IPS-20b (cell line): ENCODE results near the gene FBXO33.

ENCODE experiments used
- H3K27ac ChIP-seq: one replicate; pipeline ENCODE4 v1.5.1; 2013; ENCODE audit warnings: low read length
- H3K27me3 ChIP-seq: 2 replicates; pipeline ENCODE4 v1.6.1; 2013; ENCODE audit warnings: mild to moderate bottlenecking, low read length, inconsistent platforms; ENCODE audit not compliant: insufficient read depth
- H3K36me3 ChIP-seq: 2 replicates; pipeline ENCODE4 v1.6.1; 2013; ENCODE audit warnings: low read depth, mild to moderate bottlenecking, inconsistent platforms, low read length, moderate library complexity; ENCODE audit not compliant: insufficient read depth
- H3K4me1 ChIP-seq: 2 replicates; pipeline ENCODE4 v1.6.1; 2013; ENCODE audit warnings: mild to moderate bottlenecking, control low read depth, inconsistent platforms, low read length, moderate library complexity; ENCODE audit not compliant: insufficient read depth
- H3K4me3 ChIP-seq: 2 replicates; pipeline ENCODE4 v1.5.1; 2013; ENCODE audit warnings: mild to moderate bottlenecking, low read length, inconsistent platforms
- H3K9ac ChIP-seq: 2 replicates; pipeline ENCODE4 v1.6.1; 2013; ENCODE audit warnings: low read depth, mild to moderate bottlenecking, inconsistent platforms, low read length, moderate library complexity
- H3K9me3 ChIP-seq: 2 replicates; pipeline ENCODE4 v1.6.1; 2013; ENCODE audit warnings: mild to moderate bottlenecking, low read depth, low read length, inconsistent platforms; ENCODE audit not compliant: insufficient read depth

The FBXO33 gene

DNA sequence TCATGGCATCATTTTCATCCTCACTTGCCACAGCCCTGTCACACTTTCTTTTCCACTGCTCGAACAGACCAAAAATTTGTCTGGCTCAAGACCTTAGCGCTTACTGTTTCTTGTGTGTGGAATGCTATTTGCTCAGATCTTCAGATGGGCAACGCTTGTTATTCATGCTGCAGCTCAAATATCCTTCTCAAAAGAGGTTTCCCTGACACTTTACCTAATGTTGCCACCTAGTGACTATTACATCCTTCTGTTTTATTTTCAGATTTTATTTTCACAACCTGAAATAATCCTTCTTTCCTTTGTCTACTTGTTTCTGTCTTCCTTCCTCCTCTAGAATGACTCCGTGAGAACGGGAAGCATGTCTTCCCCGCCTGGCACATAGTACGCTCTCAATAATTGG lies 5.6 kb downstream of the FBXO33 start:
- H3K9me3 ChIP-seq: no peaks in the 10 kb centered on the region
- H3K9ac ChIP-seq: no peak overlapping the region; the same call in 1 of the 2 replicates
- no peak overlapping the region for H3K4me3 ChIP-seq
- peaks cover 11% of the 10 kb centered on the region for H3K4me1 ChIP-seq
- no peaks in the 10 kb centered on the region for H3K36me3 ChIP-seq
- H3K27ac ChIP-seq: no peak overlapping the region
- H3K27me3 ChIP-seq: no peaks in the 10 kb centered on the region

GRCh38 chr14:39425947-39426346 lies 6.3 kb downstream of the FBXO33 start:
- Histone ChIP-seq H3K4me3 (no peak overlapping the region), H3K9me3 (no peaks in the 10 kb centered on the region), H3K9ac (no peak overlapping the region; the same call in 1 of the 2 replicates), H3K4me1 (peaks cover 11% of the 10 kb centered on the region), H3K27me3 (no peaks in the 10 kb centered on the region), H3K36me3 (no peaks in the 10 kb centered on the region), H3K27ac (no peak overlapping the region)

DNA sequence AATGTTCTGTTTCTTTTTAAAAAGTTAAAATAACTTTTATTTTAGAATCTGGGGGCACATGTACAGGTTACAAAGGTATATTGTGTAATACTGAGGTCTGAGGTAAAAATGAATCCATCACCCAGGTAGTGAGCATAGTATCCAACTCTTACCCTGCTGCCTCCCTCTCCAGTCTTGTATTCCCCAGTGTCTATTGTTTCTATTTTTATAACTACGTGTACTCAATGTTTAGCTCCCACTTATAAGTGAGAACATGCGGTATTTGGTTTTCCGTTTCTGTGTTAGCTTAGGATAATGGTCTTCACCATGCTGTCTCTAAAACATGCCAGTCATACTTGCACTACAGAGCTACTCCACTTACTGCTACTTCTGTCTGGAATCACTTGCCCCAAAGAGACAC lies 8.4 kb downstream of the FBXO33 start:
- no peak overlapping the region for H3K4me3 ChIP-seq
- no peak overlapping the region for H3K27ac ChIP-seq
- H3K9ac ChIP-seq: no peak overlapping the region
- H3K36me3 ChIP-seq: no peaks in the 10 kb centered on the region
- no peaks in the 10 kb centered on the region for H3K9me3 ChIP-seq
- peaks cover 6% of the 10 kb centered on the region; the same call in 1 of the 2 replicates for H3K4me1 ChIP-seq
- no peaks in the 10 kb centered on the region for H3K27me3 ChIP-seq

DNA sequence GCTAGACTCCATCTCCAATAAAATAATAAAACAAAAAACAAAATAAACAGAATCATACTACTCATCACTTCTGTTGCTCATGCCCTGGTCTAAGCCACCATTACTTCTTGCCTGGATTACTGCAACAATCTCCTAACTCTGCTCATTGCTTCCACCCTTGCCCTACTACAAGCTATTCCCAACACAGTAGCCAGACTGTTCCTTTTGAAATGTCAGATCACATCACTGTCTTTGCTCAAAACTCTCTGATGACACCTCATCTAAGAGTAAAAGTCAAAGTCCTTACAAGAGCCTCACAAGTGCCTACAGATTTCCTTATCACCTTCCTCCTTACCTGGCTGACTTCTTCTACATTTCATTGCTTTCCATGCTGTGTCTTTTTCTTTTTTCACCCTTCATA lies 10.0 kb downstream of the FBXO33 start:
- no peak overlapping the region for H3K27ac ChIP-seq
- H3K36me3 ChIP-seq: no peaks in the 10 kb centered on the region
- no peak overlapping the region for H3K4me3 ChIP-seq
- H3K9me3 ChIP-seq: no peaks in the 10 kb centered on the region
- H3K4me1 ChIP-seq: peaks cover 6% of the 10 kb centered on the region; the same call in 1 of the 2 replicates
- no peaks in the 10 kb centered on the region for H3K27me3 ChIP-seq
- H3K9ac ChIP-seq: no peak overlapping the region

- Histone ChIP-seq H3K4me1 (no peaks in the 10 kb centered on the region), H3K9me3 (peaks cover 9% of the 10 kb centered on the region), H3K27ac (no peak overlapping the region), H3K27me3 (no peaks in the 10 kb centered on the region), H3K36me3 (no peaks in the 10 kb centered on the region), H3K4me3 (no peak overlapping the region), H3K9ac (no peak overlapping the region)
These were observed 13.0 kb downstream of the FBXO33 start for GRCh38 chr14:39419272-39419671.

GRCh38 chr14:39417014-39417413 lies 15.2 kb downstream of the FBXO33 start:
- H3K36me3 ChIP-seq: no peaks in the 10 kb centered on the region

DNA sequence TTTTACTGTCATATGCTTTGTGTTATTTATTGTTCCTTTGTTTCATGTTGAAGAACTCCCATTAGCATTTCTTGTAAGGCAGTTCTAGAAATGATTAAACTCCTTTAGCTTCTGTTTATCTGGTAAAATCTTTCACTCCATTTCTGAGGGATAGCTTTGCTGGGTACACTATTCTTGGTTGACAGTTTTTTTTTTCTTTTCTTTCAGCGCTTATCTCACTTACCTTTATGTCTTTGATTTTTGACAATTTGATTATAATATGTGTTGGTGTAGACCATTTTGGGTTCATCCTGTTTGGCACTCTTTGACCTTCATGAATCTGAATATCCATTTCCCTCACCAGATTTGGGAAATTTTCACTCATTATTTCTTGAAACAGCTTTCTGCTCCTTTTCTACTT lies 16.2 kb downstream of the FBXO33 start:
- no peaks in the 10 kb centered on the region for H3K4me1 ChIP-seq
- H3K9me3 ChIP-seq: peaks cover 9% of the 10 kb centered on the region
- H3K36me3 ChIP-seq: no peaks in the 10 kb centered on the region
- H3K9ac ChIP-seq: no peak overlapping the region
- H3K27me3 ChIP-seq: no peaks in the 10 kb centered on the region
- no peak overlapping the region for H3K4me3 ChIP-seq
- H3K27ac ChIP-seq: no peak overlapping the region

More at GRCh38 chr14:39417014-39417413, 15.2 kb downstream of the FBXO33 start:
- H3K9me3 ChIP-seq: peaks cover 9% of the 10 kb centered on the region
- H3K4me1 ChIP-seq: no peaks in the 10 kb centered on the region
- H3K27me3 ChIP-seq: no peaks in the 10 kb centered on the region
- H3K4me3 ChIP-seq: no peak overlapping the region
- H3K27ac ChIP-seq: no peak overlapping the region
- H3K9ac ChIP-seq: no peak overlapping the region

GRCh38 chr14:39406560-39406959 lies 25.7 kb downstream of the FBXO33 start:
- Histone ChIP-seq H3K9ac (no peak overlapping the region), H3K27me3 (no peaks in the 10 kb centered on the region), H3K36me3 (no peaks in the 10 kb centered on the region), H3K9me3 (no peaks in the 10 kb centered on the region), H3K4me3 (no peak overlapping the region), H3K4me1 (no peaks in the 10 kb centered on the region), H3K27ac (no peak overlapping the region)

DNA sequence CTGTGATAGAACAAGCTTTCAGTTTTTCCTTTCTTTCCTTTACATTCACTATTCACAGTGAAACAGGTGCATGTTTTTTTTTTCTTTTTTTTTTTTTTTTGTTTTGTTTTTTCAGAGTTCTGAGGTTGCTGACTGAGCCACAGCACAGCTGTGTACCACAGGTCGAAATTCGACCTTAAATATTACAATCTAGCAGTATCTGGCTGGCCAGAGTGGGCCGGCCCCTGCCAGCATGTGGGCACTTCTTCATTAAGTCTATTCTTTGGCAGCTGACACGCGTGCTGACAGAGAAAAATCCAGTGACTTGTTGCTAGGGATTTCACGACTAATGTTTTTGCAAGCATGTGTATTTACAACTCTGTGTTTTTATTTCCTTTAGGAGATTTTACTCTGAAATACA lies 33.9 kb downstream of the FBXO33 start:
- Histone ChIP-seq H3K4me3 (no peak overlapping the region), H3K36me3 (peaks cover 12% of the 10 kb centered on the region), H3K9ac (no peak overlapping the region), H3K4me1 (no peaks in the 10 kb centered on the region), H3K27me3 (no peaks in the 10 kb centered on the region), H3K27ac (no peak overlapping the region), H3K9me3 (no peaks in the 10 kb centered on the region)

DNA sequence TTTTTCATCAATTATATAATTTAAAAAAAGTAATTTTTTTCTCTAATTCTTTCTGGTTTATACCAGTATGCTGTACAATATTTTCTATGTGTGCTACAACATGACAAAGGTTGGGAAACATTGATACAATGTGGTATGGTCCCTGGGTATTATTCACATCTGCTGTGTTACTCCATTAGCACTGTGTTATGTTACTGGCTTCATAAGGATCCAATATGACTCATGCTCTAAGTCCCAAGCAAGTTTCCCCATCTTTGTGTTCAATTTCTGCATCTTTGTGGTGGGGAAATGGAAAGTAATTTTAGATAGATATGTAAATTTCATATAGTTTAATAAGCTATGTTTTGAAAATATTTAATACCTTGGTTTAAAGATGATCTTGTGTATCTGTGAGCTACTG lies 35.8 kb downstream of the FBXO33 start:
- H3K4me3 ChIP-seq: no peak overlapping the region
- H3K27ac ChIP-seq: no peak overlapping the region
- peaks cover 12% of the 10 kb centered on the region for H3K36me3 ChIP-seq
- H3K9ac ChIP-seq: no peak overlapping the region
- no peaks in the 10 kb centered on the region for H3K4me1 ChIP-seq
- no peaks in the 10 kb centered on the region for H3K27me3 ChIP-seq
- H3K9me3 ChIP-seq: no peaks in the 10 kb centered on the region

GRCh38 chr14:39395555-39396254 lies 36.5 kb downstream of the FBXO33 start:
- Histone ChIP-seq H3K27me3 (no peaks in the 10 kb centered on the region), H3K4me1 (no peaks in the 10 kb centered on the region), H3K4me3 (no peak overlapping the region), H3K36me3 (peaks cover 12% of the 10 kb centered on the region; the same call in 1 of the 2 replicates), H3K9ac (no peak overlapping the region), H3K27ac (no peak overlapping the region), H3K9me3 (no peaks in the 10 kb centered on the region)

DNA sequence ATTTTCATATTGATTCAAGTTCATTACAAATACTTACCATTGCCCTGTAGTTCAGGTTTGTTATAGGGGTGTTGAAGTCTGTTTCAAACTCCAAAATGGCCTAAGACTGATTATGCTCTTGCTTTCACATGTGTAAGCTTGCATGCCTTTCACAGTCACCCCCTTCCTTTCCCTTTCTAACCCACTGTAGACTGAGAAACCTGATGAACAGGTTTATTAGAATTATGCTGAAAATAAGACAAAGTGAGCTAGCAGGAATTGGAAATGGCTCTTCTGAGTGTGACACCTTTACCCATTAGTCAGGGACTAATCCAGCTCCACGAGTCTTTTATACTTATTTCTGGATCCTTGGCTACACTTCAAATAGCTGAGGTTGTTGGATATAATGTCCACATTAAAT lies 38.9 kb downstream of the FBXO33 start:
- Histone ChIP-seq H3K27ac (no peak overlapping the region), H3K4me3 (no peak overlapping the region), H3K27me3 (no peaks in the 10 kb centered on the region), H3K9ac (no peak overlapping the region), H3K9me3 (no peaks in the 10 kb centered on the region), H3K4me1 (no peaks in the 10 kb centered on the region), H3K36me3 (no peaks in the 10 kb centered on the region)
